Hepatocyte (in vitro differentiated cells): Measurements from ENCODE around the gene ARMH3. TPM values are rescaled to one million over a fixed set of nuclear protein-coding genes. Genes with fewer than 3 reads are reported as not detected.

Experiments used
- DNase-seq: peaks from one replicate; pipeline ENCODE4 v3.0.0-alpha.2; 2016; ENCODE audit warnings: low spot score
- H2AFZ ChIP-seq: fragments of 200-600 bp; sonication (generic); 2 replicates; pipeline ENCODE4 v1.6.0; 2016; ENCODE audit warnings: antibody characterized with exemption, mild to moderate bottlenecking
- H3K27ac ChIP-seq: fragments of 200-600 bp; sonication (generic); 2 replicates; pipeline ENCODE4 v1.5.1; 2016; ENCODE audit warnings: mild to moderate bottlenecking
- H3K27me3 ChIP-seq: fragments of 200-600 bp; sonication (generic); 2 replicates; pipeline ENCODE4 v1.6.1; 2016
- H3K36me3 ChIP-seq: fragments of 200-600 bp; sonication (generic); replicated peaks from 2 replicates; pipeline ENCODE4 v1.5.1; 2016; ENCODE audit warnings: low read depth; ENCODE audit not compliant: insufficient read depth
- H3K4me1 ChIP-seq: fragments of 200-600 bp; sonication (generic); 2 replicates; pipeline ENCODE4 v1.5.1; 2016; ENCODE audit warnings: mild to moderate bottlenecking, moderate library complexity; ENCODE audit not compliant: insufficient read depth
- H3K4me2 ChIP-seq: fragments of 200-600 bp; sonication (generic); 2 replicates; pipeline ENCODE4 v1.6.0; 2016
- H3K4me3 ChIP-seq: fragments of 200-600 bp; sonication (generic); 2 replicates; pipeline ENCODE4 v1.5.1; 2016; ENCODE audit warnings: mild to moderate bottlenecking
- H3K79me2 ChIP-seq: fragments of 200-600 bp; sonication (generic); 2 replicates; pipeline ENCODE4 v1.6.0; 2017; ENCODE audit warnings: mild to moderate bottlenecking
- H3K9me2 ChIP-seq: fragments of 200-600 bp; sonication (generic); replicated peaks from 2 replicates; pipeline ENCODE4 v1.6.0; 2017; ENCODE audit warnings: mild to moderate bottlenecking; ENCODE audit not compliant: insufficient read depth
- H3K9me3 ChIP-seq: fragments of 200-600 bp; sonication (generic); 2 replicates; pipeline ENCODE4 v1.5.1; 2016; ENCODE audit warnings: low read depth, mild to moderate bottlenecking
- H4K20me1 ChIP-seq: fragments of 200-600 bp; sonication (generic); 2 replicates; pipeline ENCODE4 v1.6.0; 2016; ENCODE audit warnings: mild to moderate bottlenecking; ENCODE audit not compliant: insufficient read depth, poor library complexity, severe bottlenecking
- CTCF ChIP-seq: fragments of 200-600 bp; sonication (generic); IDR thresholded peaks from 2 replicates; pipeline ENCODE4 v1.5.1; 2016; ENCODE audit warnings: antibody characterized with exemption, mild to moderate bottlenecking; ENCODE audit not compliant: poor library complexity
- EZH2 ChIP-seq: fragments of 200-600 bp; sonication (generic); IDR thresholded peaks from 2 replicates; pipeline ENCODE4 v1.6.1; 2016; ENCODE audit warnings: antibody characterized with exemption, mild to moderate bottlenecking, borderline replicate concordance
- EZH2phosphoT487 ChIP-seq: fragments of 200-600 bp; sonication (generic); IDR thresholded peaks from one replicate; pipeline ENCODE4 v1.6.1; 2018; ENCODE audit warnings: antibody characterized with exemption, mild to moderate bottlenecking, low read depth, moderate library complexity; ENCODE audit not compliant: unreplicated experiment, severe bottlenecking
- WGBS: methylation state at CpG from one replicate; pipeline ENCODE4 v1.1.6; 2016; ENCODE audit warnings: low lambda C conversion rate; ENCODE audit errors: missing lambda C conversion rate; 5-methylcytosine and 5-hydroxymethylcytosine counted together
- polyA plus RNA-seq: library from polyadenylated mRNA; unstranded; fragments of >200 nt; fragmentation: Nextera tagmentation; extraction: Ambion mirVana; gene quantifications from 2 replicates; pipeline ENCODE4 v1.2.1, GENCODE V29; 2016
- total RNA-seq: library from RNA; depleted of rRNA; stranded (reverse); fragments of >200 nt; gene quantifications from 2 replicates; pipeline ENCODE4 v1.2.3, GENCODE V29; 2014

Gene ARMH3
- total and polyA plus RNA-seq, 2 experiments from 2014 or later, result 10.6 to 15.1 TPM

DNA sequence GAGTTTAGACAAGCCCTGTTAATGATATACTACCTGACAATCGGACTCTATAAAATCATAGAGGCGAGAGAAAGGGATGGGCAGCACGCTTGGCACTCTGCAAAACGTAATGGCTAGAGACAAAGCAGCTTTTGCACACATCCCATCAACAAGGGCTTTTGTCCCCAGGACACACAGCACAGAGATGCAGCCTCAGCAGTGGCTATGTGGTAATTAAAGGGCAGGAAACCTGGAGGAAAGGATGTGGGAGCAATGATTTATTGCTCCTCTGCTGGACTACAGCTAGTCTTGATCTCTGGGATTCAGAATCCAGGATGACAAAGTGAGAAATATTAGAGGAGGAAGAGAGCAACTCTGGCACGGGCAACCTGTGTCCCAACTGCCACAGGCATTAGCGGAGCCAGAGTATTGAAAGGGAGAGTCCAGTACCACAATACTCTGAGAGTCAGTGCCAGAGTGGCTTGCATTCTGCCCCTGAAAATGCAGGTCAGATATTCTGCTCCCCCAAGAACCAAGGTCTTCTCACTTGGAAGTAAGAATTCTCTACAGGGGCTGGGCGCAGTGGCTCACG lies 96.5 kb downstream of the ARMH3 start:
- DNase-seq, result no peak
- Histone ChIP-seq H3K79me2 (no peaks in the 10 kb centered on the region), H3K4me3 (no peak overlapping the region), H3K27ac (no peak overlapping the region), H3K27me3 (no peaks in the 10 kb centered on the region), H3K4me1 (no peaks in the 10 kb centered on the region), H3K36me3 (no peaks in the 10 kb centered on the region), H2AFZ (no peak overlapping the region), H3K4me2 (no peak overlapping the region), H3K9me3 (peaks cover under 1% of the 10 kb centered on the region), H3K9me2 (no peaks in the 10 kb centered on the region), H4K20me1 (no peaks in the 10 kb centered on the region)
- TF ChIP-seq CTCF (no peak), EZH2 (no peak), EZH2phosphoT487 (no peak)
- WGBS, result 80% methylated on average over 8 of the region's 8 CpGs

DNA sequence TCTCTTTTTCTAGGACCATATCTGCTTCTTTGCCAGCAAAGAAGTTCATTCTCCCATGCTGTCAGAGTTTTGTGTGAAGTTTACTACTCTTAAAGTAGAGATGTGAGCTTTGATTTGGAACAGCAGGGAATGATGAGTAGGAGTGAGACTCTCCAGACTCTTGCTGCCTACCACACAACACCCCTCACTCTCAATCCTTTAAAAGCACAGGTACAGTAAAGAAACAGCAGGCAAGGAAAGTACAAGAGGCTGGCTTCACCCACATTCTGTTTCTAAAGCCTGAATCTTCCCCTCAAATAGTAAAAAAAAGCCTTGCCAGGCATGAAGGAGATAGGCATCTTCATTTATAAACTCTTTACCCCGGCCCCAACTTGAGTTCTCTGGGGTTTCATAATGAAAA lies 97.3 kb downstream of the ARMH3 start:
- no peak overlapping the region for H2AFZ ChIP-seq
- WGBS, result 48% methylated on average over 1 of the region's 1 CpG
- no peaks in the 10 kb centered on the region for H3K36me3 ChIP-seq
- no peak for TF ChIP-seq EZH2phosphoT487
- H3K9me2 ChIP-seq, result no peaks in the 10 kb centered on the region
- H4K20me1 ChIP-seq, result no peaks in the 10 kb centered on the region
- H3K4me1 ChIP-seq, result no peaks in the 10 kb centered on the region
- peaks cover 4% of the 10 kb centered on the region for H3K9me3 ChIP-seq
- no peak overlapping the region for H3K27ac ChIP-seq
- H3K79me2 ChIP-seq, result no peaks in the 10 kb centered on the region
- no peak overlapping the region for H3K4me2 ChIP-seq
- no peak for DNase-seq
- no peaks in the 10 kb centered on the region for H3K27me3 ChIP-seq
- no peak overlapping the region for H3K4me3 ChIP-seq

GRCh38 chr10:101956898-101957297 lies 99.1 kb downstream of the ARMH3 start:
- Histone ChIP-seq H3K4me1 (no peaks in the 10 kb centered on the region), H2AFZ (no peak overlapping the region), H3K9me3 (peaks cover 4% of the 10 kb centered on the region), H3K9me2 (no peaks in the 10 kb centered on the region), H4K20me1 (no peaks in the 10 kb centered on the region), H3K36me3 (no peaks in the 10 kb centered on the region), H3K27ac (no peak overlapping the region), H3K27me3 (no peaks in the 10 kb centered on the region), H3K4me2 (no peak overlapping the region), H3K4me3 (no peak overlapping the region), H3K79me2 (no peaks in the 10 kb centered on the region)
- no peak for TF ChIP-seq CTCF
- no peak for TF ChIP-seq EZH2phosphoT487
- no peak for TF ChIP-seq EZH2
- no peak for DNase-seq
- WGBS, result 97% methylated on average over 1 of the region's 1 CpG

DNA sequence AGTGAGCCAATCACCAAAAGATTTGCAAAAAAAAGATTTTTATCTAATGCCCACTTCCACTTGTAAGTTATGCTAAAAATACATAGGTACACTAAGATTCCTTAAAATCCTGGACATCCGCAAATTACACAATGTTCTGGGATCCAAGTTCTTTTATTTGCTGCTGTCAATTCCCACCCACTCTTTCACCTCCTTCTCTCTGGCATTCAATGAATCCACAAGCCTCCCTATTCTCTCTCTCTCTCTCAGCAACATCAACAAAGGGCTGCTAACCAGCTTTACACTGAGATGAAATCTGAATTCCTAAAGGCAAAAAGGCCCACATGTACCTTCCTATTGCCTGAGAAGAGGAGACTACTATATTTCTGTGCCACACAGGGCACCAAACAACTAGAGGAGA lies 99.9 kb downstream of the ARMH3 start:
- TF ChIP-seq EZH2phosphoT487, result no peak
- TF ChIP-seq EZH2, result no peak
- no peak for TF ChIP-seq CTCF
- 96% methylated on average over 1 of the region's 1 CpG for WGBS

More for the DNA sequence above, 99.9 kb downstream of the ARMH3 start:
- no peak overlapping the region for H2AFZ ChIP-seq
- H4K20me1 ChIP-seq, result no peaks in the 10 kb centered on the region
- H3K4me2 ChIP-seq, result no peak overlapping the region
- H3K27me3 ChIP-seq, result no peaks in the 10 kb centered on the region
- peaks cover 4% of the 10 kb centered on the region for H3K9me3 ChIP-seq
- H3K36me3 ChIP-seq, result no peaks in the 10 kb centered on the region
- H3K4me3 ChIP-seq, result no peak overlapping the region
- no peaks in the 10 kb centered on the region for H3K79me2 ChIP-seq
- no peak overlapping the region for H3K27ac ChIP-seq
- H3K4me1 ChIP-seq, result no peaks in the 10 kb centered on the region
- H3K9me2 ChIP-seq, result no peaks in the 10 kb centered on the region
- DNase-seq, result no peak
